Smooth muscle cell of the brain vasculature (primary cell): ENCODE results near the gene RHOBTB3.

ENCODE experiments used
- DNase-seq: peaks from one replicate; pipeline ENCODE4 v3.0.0-alpha.2; 2012; ENCODE audit warnings: low read depth, low spot score

Gene RHOBTB3

GRCh38 chr5:95763941-95764340 lies 32.8 kb downstream of the RHOBTB3 start:
- DNase-seq, result no peak

GRCh38 chr5:95768731-95769130 lies 37.6 kb downstream of the RHOBTB3 start:
- DNase-seq, result no peak

DNA sequence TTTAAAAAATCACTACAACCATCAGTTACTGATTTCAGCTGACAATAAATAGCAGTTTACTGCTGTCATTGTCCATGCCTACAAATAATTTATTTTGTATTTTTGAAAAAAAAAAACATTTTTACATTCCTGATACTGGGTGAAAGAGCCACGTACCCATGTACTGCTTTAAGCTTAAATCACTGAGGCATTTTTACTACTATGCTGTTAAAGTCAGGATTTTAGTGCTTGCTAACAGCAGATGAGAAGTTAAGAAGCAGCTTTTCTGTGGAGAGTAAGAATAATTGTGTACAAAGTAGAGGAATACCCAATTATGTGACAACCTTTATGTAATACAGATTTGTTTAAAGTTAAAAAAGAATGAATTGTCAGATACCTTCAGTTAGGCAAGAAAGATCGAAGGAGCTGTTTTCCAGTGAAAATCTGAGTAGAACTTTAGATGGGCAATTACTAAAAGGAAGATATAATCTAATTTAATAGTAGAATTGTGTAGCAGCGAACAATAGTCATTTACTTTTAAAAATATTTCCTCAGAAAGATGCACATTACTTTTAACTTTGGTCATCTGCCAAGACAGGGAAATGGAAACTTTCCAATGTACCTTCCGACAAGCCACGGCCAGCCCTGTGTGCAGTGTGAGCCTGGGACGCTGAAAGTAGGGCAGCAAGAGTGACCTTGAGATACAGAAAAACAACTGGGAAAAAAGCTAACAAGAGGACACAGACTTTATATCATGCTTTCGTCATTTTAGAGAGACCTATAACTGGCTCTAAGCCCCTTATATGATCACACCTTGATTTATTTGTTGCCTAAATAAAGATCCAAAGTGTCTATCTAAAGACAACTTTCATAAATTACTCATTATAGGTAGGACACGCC lies 39.9 kb downstream of the RHOBTB3 start:
- no peak for DNase-seq

GRCh38 chr5:95771892-95772291 lies 40.8 kb downstream of the RHOBTB3 start:
- DNase-seq, result no peak

DNA sequence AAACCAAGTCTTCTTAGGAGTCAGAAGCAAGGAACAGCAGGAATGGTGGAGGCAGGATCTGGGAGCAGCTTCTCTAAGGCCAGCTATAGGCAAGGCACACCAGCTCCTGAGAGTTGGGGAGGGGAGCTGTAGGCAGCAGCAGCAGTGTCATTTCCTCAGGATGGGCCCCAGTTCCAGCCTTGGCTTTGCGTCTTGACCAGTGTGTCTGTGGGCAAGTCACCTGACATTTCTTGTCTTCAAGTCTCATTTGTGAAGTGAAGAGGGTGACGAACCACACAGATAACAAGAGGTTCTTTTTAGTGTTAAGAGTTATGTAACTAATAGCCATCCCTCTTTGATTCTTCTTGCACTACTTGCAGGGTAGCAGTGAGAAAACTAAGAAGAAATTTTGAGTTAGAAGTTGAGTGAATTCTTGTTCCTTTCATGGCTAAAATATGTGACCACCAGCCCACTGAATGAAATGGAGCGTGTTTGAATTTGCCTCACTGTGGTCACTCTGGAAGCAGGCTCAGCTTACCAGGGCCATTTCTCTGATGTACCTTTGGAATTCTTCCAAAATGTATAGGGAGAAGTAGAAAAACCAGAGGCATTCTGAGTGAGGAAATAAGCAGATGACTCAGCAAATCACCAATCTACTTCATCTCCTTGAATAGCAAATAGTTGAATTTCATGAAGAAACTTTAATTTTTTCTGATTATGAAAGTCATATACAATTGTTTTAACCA lies 42.4 kb downstream of the RHOBTB3 start:
- no peak for DNase-seq

- no peak for DNase-seq
These were observed 46.3 kb downstream of the RHOBTB3 start for GRCh38 chr5:95777441-95777840.

DNA sequence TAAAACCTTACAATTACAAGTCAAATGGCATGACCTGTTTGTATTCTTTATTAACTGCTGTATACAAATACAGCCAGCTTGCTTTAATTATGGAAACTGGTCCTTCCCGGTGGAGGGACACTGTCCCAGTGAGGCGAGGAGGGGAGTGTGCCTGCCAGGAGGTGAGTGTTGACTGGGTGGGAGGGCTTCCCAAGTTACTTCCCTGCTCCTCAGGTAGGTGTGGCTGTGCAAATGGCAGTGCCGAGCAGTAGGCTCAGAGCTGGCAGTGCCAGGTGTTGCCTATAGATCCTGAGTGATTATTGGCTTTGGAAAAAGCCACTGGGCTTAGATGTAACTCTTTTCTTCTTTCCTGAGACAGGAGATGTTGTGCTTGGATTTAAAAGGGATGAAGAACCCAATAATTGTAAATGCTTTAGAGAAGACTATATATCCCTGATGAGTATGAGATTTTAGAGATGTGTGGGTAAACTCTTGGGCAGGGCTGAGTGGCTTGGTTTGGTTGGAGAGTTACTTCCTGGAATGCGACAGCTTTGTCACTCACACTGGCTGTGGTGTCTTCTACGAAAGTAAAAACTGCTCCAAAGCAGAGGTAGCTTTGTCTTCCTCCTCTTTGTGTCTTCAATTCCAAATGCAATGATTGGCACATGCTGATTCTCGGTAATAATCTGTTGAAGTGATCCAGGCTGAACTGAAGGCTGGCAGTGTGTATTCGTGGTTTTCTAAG lies 47.7 kb downstream of the RHOBTB3 start:
- DNase-seq, result no peak

DNA sequence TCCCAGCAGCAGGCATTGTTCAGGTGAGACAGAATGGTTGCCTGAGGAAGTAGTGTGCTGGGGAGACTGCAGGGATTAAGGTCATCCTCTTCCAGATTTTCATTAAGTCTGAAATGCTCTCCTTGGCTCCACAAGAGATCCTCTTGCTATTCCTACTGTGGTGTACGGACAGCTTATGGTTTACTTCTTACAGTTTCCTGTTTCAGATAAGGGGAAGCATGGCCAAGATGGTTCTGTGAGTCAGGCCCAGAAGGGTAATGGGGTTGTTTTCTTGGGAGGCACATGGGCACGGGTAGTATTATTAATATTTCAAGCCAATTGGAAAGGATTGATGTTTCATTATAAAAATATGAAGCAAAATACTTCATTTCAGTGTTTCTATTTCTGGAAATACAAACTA lies 48.5 kb downstream of the RHOBTB3 start:
- DNase-seq, result no peak

DNA sequence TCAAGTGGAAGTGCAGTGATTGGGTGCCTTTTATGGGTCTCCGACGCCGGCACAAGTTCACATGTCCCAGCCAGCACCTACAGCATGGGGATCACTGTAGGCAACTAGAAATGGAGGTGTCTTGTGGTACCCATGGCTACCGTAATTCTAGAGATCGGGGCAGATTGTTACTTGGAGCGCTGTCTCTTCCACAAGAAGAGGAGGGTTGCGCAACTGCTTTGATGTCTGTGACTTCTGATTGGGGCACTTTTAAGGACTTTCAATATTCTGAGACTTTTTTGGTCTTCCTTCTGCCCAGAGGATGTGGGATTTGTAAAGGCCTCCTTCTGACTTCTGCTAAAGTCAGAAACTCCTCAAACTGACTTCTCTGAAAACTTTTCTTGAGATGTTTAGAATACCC lies 49.5 kb downstream of the RHOBTB3 start:
- no peak for DNase-seq

- peak; percentile 62 for DNase-seq
These were observed 50.0 kb downstream of the RHOBTB3 start for GRCh38 chr5:95781101-95781583.

DNA sequence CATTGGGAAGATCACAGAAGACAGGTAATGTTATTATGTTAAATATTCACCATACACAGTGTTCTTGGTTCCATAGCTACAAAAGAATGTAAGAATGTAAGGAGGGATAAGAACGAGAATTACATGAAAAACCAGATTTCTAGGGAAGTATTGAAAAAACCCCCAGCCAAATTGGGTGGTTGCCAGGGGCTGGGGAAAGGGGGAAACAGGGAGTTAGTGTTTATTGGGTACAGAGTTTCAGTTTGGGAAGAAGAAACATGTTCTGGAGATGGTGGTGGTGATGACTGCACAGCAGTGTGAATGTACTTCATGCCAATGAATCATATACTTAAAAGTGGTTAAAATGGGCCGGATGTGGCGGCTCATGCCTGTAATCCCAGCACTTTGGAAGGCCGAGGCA lies 51.0 kb downstream of the RHOBTB3 start:
- no peak for DNase-seq

DNA sequence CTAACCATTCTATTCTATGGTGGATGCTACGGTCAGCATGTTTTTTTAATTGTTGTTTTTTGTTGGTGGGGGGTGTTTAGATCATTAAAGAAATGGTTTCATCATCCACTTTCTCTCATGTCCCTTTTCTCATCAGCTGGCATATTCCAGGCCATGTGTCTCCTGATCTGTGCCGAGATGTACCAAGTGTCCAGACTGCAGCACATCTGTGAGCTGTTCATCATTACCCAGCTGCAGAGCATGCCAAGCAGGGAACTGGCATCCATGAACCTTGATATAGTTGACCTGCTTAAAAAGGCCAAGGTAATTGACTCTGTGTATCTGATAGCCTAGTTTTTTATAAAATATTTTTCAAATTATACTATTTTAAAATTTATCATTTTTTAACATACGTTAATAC lies 52.5 kb downstream of the RHOBTB3 start:
- no peak for DNase-seq

DNA sequence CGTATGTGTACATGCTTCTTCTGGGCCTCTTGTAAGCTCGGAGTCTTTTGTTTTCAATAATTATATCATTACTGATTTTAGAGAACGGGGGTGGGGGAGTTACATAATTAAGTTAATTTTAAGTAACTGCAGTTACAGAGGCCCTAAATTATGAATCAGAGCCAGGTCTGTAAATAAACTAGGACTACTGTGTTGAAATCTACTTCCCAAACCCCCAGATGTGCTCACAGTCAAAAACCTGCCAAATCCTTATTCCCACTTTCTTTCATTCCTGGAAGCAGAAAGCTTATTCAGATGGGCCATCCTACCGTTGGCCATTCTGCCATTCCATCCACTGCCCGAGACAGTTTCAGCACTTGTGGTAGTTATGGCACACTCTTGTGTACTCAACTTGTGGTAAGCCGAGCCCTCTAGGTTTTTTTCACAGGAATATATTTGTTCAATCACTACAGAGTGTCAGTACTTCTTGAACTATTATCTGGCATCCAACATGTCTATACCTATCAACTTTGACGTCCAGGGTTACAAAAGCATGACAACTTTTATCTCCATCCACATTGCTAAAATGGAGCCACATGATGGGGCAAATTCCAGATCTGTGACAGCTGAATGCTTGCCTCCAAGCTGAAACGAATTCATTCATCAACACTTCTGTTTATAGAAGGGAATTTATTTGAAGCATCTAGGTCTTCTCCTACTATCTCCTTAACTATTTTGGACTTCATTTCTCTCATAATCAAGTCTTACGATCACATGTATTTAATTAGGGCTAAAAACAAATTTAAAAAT lies 53.6 kb downstream of the RHOBTB3 start:
- DNase-seq, result no peak

GRCh38 chr5:95786821-95787418 lies 55.8 kb downstream of the RHOBTB3 start:
- no peak for DNase-seq

DNA sequence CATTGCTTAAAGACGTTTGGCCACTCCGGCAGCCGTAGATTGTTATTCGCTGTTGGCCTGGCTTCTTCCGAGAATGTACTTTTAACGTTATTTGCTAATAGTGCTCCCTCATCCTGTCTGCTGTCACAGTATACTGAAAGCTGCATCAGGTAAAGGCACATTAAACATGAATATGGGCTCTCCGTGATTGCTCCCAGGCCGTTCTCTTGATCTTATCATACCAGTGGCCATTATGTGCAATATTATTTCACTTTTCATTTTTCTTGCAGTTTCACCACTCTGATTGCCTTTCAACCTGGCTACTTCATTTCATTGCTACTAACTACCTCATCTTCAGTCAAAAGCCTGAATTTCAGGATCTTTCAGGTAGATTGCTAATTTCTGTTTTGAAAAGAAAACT lies 57.4 kb downstream of the RHOBTB3 start:
- no peak for DNase-seq

DNA sequence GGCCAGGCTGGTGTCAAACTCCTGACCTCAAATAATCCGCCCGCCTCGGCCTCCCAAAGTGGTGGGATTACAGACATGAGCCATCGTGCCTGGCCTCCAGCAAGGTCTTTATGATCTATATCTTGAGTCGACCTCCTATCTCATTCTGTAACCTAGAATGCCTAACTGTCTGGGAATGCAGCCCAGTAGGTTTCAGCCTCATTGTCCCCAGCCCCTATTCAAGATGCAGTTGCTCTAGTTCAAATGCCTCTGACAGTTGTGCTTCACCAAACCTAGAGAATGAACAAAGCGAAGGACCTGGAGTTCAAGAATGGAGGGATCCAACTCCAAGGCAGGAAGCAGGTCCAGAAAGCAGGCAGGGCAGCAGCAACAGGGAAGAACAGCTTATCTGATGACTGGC lies 60.6 kb downstream of the RHOBTB3 start:
- no peak for DNase-seq

GRCh38 chr5:95794070-95794516 lies 63.0 kb downstream of the RHOBTB3 start:
- no peak for DNase-seq

DNA sequence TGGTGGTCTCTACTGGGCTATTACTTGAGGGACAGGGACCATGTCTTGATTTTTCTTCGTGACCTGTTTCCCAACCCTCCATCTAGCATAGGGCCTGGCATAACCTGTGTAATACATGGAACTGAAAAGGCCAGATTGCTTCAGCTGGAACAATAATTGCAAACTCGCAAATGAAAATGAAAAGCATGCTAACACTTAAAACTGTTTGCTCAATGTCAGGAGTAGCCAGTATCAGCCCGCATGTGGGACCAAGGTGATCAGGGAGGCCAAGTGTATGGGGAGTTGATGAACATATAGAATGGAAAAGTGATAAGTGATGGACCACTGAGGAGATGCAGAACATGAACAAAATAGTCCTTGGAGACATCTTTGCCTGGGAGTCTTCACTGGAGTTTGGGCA lies 66.2 kb downstream of the RHOBTB3 start:
- DNase-seq, result no peak

DNA sequence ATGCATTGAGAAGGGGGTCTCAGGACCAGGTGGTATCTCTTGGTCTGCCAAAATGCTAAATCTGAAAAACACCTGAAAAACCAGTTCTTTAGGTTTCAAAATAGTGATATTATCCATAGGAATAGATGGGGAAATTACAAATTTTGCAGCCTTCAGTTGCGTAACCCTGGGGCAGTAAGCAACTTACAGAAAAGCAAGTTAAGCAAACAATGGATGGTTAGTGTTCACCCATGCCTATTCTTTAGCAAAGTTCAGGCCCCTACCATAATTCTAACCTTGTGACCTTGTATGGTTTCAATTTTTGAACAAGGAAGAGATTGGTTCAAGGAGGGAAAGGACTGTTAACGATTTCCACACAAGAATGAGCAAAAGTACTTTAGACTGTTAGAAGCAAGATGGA lies 66.9 kb downstream of the RHOBTB3 start:
- no peak for DNase-seq

GRCh38 chr5:95798545-95798944 lies 67.4 kb downstream of the RHOBTB3 start:
- no peak for DNase-seq
